GM12874 (cell line): Measurements from ENCODE around the gene BRME1.

ENCODE experiments used
- CTCF ChIP-seq: IDR thresholded peaks from 2 replicates; pipeline ENCODE4 v1.5.1; 2011; ENCODE audit warnings: low read depth, mild to moderate bottlenecking, control low read depth, low read length, moderate library complexity; ENCODE audit not compliant: insufficient read depth

The BRME1 gene

GRCh38 chr19:13864046-13864666, 41.8 kb downstream of the BRME1 start:
- TF ChIP-seq CTCF = no peak

- peak; percentile 94 for TF ChIP-seq CTCF
Observed at GRCh38 chr19:13861714-13862531, 44.0 kb downstream of the BRME1 start.

DNA sequence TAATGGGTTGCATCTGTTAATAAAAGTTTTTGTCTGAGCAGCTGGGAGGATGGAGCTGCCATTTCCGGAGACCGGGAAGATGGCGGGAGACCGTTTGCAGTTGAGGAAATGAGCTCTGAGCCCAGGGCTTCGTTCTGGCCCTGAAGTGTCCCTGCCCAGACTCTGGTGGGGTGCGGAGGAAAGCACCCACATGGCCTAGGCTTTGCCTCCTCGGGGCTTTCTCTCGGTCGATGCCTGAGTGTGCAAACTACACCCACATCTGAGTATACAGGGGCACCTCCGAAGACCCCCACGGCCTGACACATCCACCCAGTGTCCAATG, 44.6 kb downstream of the BRME1 start:
- no peak for TF ChIP-seq CTCF

DNA sequence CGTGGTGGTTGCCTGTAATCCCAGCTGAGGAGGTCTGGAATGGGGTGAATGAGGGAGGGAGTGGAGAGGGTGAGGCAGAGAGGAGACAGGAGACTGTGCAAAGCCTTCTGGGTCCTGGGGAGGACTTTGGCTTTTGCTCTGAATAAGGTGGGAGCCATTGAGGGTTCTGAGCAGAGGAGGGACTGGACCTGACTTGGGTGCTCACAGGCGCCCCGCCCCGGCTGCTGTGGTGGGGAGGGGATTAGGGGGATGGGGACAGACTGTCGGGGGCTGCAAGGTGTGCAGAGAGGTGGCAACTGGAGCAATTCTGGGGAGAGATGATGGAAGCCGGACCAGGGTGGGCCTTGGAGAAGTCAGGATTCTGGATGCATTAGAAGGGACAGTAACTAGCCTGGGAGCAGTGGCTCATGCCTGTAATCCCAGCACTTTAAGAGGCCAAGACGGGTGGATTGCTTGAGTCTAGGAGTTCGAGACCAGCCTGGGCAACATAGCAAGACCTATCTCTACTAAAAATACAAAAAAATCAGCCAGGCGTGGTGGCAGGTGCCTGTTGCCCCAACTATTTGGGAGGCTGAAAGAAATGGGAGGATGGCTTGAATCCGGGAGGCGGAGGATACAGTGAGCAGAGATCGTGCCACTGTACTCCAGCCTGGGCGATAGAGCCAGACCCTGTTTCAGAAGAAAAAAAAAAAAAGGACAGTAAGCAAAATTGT, 45.1 kb downstream of the BRME1 start:
- TF ChIP-seq CTCF = no peak

DNA sequence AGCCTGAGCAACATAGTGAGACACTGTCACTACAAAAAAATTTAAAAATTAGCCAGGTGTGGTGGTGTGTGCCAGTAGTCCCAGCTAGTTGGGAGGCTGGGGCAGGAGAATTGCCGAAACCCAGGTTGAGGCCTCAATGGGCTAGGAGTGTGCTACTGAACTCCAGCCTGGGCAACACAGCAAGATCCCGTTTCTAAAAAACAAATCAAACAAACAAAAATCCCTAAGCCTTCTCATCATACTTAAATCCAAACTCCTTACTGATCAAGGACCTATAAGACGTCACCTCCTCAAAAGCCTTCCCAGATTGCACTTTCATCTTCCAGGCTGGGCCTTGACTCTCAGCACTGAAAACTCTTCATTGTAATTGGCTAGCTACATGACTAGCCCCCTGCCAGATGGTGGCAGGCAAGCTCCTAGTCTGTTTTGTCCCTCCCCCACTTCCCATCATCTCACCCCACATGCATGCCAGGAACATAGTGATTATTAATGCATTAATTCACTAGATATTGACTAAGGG, 46.5 kb downstream of the BRME1 start:
- TF ChIP-seq CTCF = 0 out of 2 replicates have a peak, but pooled peaks have one; percentile 6

DNA sequence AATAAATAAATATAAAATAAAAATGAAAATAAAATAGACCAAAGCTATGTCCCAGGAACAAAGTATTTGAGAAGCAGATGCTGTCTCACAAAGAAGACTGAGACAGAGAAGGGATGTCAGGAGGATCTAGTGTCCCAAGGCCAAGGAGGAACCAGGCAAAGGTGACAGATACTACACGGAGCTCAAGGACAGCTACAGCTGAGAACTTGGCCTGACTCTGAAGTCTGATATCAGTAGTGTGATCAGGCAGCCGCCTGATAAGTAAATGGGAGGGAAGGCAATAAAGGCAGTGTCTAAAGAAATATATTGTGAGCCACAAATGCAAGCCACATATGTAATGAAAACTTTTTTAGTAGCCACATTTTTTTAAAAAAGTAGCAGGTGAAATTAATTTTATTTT, 49.4 kb downstream of the BRME1 start:
- no peak for TF ChIP-seq CTCF
